GM18505 (cell line): ENCODE measurements around the gene CRY1.

ENCODE experiments used
- ATAC-seq: cut with Tn5 transposase; IDR thresholded peaks from one replicate; pipeline ENCODE4 v1.9.1; 2021; ENCODE audit not compliant: unreplicated experiment
- POLR2A ChIP-seq: IDR thresholded peaks from 4 replicates; pipeline ENCODE4 v1.6.1; 2011; ENCODE audit warnings: borderline replicate concordance; ENCODE audit not compliant: insufficient read depth, insufficient read length; ENCODE audit errors: extremely low read depth

The CRY1 gene

GRCh38 chr12:106964526-106964925 is 128.8 kb downstream of the CRY1 start:
- ATAC-seq, result no peak
- TF ChIP-seq POLR2A, result no peak

- no peak for TF ChIP-seq POLR2A
- no peak for ATAC-seq
These were observed 131.1 kb downstream of the CRY1 start for GRCh38 chr12:106962286-106962685.

- ATAC-seq, result no peak
- no peak for TF ChIP-seq POLR2A
These were observed 132.9 kb downstream of the CRY1 start for GRCh38 chr12:106960443-106960842.

- no peak for ATAC-seq
- no peak for TF ChIP-seq POLR2A
These were observed 135.8 kb downstream of the CRY1 start for GRCh38 chr12:106957583-106957982.

GRCh38 chr12:106956048-106956578 is 137.2 kb downstream of the CRY1 start:
- TF ChIP-seq POLR2A, result no peak
- ATAC-seq, result peak; percentile 27

DNA sequence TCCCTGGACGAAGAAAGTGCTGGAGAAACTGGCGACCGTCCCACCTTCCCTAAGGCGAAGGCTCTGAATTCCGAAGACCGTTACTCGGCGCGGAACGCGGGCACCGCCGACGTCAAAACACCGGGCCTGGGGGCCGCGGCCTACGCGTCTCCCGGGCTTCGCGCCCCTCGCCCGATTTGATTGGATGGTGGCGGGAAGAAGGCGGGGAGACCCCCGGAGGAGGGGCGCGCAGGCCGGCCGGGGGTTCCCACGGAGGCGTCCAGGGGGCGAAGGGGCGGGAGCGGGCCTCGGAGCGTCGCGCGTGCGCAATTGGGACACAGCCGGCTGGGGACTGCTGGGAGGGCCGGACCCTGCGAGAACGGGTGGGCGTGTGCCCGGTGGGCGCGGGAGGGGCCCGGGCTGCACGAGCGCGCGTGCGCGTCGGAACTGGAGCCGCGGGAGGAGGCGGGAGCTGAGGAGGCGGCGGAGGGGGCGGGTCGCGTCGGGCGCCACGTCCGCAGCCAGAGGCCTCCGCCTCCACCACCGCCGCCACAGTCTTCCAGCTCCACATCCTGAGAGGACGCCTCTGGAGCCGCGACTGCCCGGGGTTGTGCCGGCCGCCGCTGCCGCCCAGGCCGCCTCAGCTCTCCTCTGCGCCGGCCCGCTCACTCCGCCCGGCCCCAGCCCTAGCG is 137.8 kb downstream of the CRY1 start, which contains the start of gene TMEM263:
Gene TMEM263 (plus strand): TSS at position 531 of the 671 bp plus-strand sequence. CDS start 11,210 bp downstream, outside the sequence.
- peak; percentile 83 for TF ChIP-seq POLR2A

DNA sequence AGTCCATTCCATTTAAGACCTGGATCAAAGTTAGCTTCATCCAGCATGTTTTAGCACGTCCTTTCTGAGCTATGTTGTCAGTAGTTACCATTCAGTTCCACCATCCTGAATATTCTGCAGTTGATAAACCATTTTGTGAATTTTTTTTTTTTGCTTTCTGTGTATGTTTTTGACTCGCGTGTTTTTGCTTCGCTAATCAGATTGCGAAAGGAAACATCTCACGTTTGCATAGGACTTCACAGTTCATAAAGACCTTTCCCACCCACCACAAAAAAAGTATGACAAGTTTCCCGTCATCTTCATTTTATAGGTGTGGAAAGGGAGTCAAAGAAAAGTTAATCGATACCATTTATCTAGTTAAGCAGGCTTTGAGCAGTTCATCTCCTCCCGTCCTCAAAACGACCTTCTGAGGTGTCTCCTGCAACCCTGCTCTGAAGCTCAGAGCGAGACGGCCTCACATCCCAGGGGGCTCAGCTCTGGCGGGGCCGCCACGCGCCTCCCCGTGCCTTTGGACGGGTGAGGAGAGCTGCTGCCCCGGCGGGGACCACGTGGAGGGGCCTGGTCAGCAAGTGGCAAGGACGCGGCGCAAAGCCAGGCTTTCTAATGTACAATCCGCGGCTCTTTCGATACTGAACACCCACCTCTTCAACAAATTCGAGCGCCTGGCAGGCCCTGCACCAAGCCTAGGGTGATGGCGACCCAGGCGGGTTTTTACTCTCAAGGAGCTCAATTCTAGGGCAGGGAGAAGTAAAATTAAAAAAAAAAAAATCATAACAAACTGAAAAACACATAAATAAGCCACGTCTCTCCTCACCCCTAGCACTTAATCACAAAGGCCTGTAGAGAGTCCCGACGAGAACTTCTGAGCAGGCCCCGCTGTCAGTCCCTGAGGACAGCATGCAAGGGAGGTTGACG is 138.6 kb downstream of the CRY1 start:
- ATAC-seq, result peak; percentile 18
- TF ChIP-seq POLR2A, result no peak

More for the DNA sequence above, 137.8 kb downstream of the CRY1 start, which contains the start of gene TMEM263:
- peak; percentile 87 for ATAC-seq

DNA sequence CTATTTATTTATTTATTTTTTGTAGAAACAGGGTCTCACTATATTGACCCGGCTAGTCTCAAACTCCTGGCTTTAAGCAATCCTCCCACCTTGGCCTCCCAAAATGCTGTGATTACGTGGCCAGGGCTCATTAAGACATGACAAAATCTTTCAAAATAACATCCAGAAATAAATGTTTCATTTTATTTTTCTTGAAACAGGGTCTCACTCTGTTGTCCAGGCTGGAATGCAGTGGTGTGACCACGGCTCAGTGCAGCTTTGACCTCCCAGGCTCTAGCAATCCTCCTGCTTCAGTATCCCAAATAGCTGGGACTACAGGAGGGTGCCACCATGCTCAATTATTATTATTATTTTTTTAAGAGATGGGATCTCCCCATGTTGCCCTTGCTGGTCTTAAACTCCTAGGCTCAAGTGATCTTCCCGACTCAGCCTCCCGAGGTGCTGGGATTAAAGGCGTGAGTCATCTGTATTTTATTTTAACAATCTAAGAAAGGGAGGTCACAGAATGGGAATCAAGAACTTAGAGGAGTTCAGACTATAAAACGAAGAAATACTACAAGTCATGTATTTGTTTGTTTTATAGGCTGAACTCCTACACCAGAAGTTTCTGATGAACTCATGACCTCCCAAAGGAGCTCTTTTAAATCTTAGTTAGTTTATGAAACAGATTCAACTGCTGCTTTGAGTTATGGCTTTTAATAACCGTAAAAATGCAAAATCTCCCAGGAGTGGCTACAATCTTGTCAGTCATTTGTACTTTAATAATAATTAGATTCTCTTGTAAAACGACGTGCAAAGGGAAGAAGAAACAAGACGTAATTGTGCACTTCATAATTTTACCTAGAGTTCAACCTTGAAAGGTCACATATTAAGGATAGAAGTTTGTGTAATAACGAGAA is 139.7 kb downstream of the CRY1 start:
- no peak for ATAC-seq
- no peak for TF ChIP-seq POLR2A

GRCh38 chr12:106950591-106950990 is 142.8 kb downstream of the CRY1 start:
- no peak for ATAC-seq
- no peak for TF ChIP-seq POLR2A

GRCh38 chr12:106947461-106947860 is 145.9 kb downstream of the CRY1 start:
- TF ChIP-seq POLR2A, result no peak
- ATAC-seq, result no peak

- no peak for TF ChIP-seq POLR2A
- ATAC-seq, result no peak
These were observed 148.0 kb downstream of the CRY1 start for GRCh38 chr12:106945261-106945851.

- no peak for ATAC-seq
- TF ChIP-seq POLR2A, result no peak
These were observed 150.6 kb downstream of the CRY1 start for GRCh38 chr12:106942775-106943174.
